Limb (tissue), 2 donors: ENCODE measurements around the gene TIPIN.
"Not testable (repeated sequence)": the region's sequence is repeated elsewhere in the genome, so short reads cannot be mapped to it uniquely, and the experiment has no call there.

Source experiments
- DNase-seq, 2 donors: peaks; one replicate each; pipeline ENCODE4 v3.0.0-alpha.2; 2016; ENCODE audit errors: extremely low spot score in 2 of 2

The TIPIN gene

DNA sequence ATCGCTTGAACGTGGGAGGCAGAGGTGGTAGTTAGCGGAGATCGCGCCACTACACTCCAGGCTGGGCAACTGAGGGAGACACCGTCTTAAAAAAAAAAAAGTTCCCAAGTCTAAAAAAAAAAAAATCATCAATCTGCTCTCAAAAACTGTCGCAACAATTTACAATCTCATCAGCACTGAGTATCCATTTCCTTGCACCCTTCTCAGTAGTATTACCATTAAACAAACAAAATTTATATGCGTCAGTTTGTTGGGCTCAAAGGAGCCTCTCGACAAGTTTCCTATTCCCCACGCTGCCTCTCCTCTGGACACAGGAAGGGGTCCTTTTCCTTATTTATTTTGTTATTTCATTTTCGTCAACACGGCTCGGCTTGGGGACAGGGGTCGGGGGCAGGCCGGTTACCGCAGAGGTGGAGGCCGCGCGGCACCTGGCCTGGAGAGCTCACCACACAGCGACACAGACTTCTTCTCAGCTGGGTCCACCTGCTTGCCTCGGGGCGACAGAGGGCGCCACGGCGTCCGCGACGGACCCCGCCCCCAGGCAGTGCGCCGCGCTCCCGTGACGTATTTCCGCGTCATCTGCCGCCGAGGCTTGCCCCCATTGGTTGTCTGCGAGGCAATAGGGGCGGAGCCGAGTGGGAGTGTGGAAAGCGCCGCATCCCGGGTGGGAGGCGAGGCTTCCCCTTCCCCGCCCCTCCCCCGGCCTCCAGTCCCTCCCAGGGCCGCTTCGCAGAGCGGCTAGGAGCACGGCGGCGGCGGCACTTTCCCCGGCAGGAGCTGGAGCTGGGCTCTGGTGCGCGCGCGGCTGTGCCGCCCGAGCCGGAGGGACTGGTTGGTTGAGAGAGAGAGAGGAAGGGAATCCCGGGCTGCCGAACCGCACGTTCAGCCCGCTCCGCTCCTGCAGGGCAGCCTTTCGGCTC, 30.0 kb upstream of the TIPIN start, which contains the start of gene MAP2K1:
Gene MAP2K1, plus strand, starts transcription at position 709 of the 920 bp plus-strand sequence. CDS start 436 bp downstream, outside the sequence.
- peak; percentile 99 for DNase-seq

- DNase-seq, result not testable (repeated sequence)
Observed at GRCh38 chr15:66381376-66381775, 24.9 kb upstream of the TIPIN start.

GRCh38 chr15:66378814-66379430, 22.4 kb upstream of the TIPIN start:
- no peak for DNase-seq

DNA sequence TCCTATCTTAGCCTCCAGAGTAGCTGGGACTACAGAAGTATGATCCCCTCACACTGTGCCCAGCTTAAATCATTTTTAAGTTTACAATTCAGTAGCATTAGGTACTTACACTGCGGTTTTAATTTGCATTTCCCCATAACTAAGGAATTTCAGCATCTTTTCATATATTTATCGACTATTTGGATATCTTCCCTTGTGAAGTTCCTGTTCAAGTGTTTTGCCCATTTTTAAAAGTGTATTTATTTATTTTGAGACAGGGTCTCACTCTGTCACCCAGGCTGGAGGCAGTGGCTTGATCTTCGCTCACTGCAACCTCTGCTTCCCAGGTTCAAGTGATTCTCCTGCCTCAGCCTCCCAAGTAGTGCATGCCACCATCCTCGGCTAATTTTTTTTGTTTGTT, 17.7 kb upstream of the TIPIN start:
- DNase-seq, result no peak

DNA sequence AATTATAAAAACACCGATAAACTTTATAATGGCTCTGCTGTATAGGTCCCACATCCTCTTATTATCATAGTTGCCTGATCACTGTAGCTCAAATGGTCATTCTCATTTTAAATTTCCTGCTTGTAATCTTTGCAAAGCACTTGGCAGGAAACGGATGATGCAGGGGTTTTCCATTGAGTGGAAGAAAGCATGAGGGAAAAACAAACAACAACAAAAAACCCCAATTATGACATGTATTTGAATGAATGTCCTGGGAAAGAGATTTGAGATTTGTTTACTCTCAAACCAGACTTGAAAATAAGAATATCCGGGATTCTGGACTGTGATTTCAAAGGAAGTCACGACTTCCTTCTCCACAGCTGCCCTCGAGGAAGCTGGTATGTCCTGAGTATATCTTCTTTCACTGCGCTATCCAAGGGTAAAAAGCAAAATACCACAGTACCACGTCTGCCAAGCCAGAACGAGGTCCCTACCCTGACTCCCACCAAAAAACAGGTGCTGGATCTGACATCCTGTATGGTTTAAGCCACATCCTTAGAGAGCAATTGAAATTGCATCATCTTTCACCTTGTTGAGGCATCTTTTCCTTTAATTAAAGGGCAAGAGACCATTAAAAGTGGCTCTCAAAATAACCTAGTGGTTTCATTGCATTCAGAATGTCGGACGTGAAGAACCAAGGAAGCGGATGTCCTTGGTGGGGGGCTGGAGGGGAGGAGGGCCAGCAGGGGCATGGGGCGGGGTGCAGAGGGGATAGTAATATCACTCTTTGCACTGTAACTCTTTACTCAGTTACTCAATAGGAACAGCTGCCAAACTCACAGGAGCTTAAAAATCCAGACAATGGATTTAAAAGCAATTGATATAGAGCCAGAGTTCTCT, 13.5 kb upstream of the TIPIN start:
- peak; percentile 28 to 38 for DNase-seq

GRCh38 chr15:66364944-66365528, 8.6 kb upstream of the TIPIN start:
- DNase-seq, result no peak

DNA sequence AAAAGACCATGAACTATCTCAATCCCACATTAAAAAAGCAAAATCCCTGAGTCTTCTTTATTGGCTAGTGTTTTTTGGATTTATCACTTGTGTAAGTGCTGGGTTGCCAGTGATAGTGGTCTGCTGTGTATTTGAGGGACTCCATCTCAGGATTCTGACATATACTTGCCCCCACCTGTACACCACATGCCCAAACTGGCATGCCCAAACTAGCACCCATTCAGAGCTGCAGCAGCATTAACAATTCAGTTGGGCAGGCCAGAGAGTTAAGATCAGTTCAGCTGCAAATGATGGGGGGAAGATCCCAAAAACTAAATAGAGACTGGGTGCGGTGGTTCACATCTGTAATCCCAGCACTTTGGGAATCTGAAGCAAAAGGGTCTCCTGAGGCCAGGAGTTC, 6.3 kb upstream of the TIPIN start:
- no peak for DNase-seq

- not testable (repeated sequence) for DNase-seq
Observed at GRCh38 chr15:66361745-66362460, 5.4 kb upstream of the TIPIN start.

DNA sequence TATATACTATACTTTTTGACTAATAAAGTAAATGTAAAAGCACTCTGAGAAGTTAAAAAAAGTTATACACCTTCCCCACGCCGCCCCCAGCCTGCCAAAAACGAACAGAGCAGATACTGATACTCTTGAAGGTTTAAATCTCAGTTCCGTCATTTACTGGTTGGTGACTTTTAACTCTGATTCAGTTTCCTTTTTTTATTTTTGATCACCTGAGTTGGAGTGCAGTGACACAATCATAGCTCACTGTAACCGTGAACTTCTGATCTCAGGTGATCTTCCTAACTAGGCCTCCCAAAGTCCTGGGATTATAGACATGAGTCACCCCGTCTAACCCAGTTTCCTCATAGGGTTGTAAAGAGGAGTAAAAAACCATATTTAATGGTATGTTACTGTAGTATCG, 3.3 kb upstream of the TIPIN start:
- no peak for DNase-seq

DNA sequence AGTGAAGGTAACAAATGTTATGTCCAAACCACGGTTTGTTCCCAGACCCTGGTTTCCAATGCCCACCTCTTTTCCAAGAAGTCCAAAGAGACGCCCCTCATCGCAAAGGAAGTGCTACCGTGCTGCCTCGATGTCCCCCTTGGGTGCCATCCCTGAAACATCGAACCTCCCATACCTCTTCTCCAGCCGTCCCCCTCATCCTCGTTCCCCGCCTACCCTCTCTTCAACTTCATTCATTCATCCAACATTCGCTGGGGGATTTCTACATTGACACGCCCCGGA, 467 bp downstream of the TIPIN start:
- no peak for DNase-seq

DNA sequence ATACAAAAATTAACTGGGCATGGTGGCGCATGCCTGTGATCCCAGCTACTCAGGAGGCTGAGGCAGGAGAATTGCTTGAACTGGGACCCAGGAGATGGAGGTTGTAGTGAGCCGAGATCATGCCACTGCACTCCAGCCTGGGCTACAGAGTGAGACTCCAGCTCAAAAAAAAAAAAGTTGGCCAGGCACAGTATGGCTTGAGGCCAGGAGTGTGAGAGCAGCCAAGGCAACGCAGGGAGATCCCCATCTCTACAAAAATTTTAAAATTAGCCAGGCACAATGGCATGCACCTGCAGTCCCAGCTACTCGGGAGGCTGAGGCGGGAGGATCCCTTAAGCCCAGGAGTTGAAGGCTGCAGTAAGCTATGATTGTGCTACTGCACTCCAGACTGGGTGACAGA, 8.0 kb downstream of the TIPIN start:
- DNase-seq, result not testable (repeated sequence)

- DNase-seq, result no peak
Observed at GRCh38 chr15:66328771-66329170, 27.7 kb downstream of the TIPIN start.

GRCh38 chr15:66327736-66328135, 28.7 kb downstream of the TIPIN start:
- no peak for DNase-seq

DNA sequence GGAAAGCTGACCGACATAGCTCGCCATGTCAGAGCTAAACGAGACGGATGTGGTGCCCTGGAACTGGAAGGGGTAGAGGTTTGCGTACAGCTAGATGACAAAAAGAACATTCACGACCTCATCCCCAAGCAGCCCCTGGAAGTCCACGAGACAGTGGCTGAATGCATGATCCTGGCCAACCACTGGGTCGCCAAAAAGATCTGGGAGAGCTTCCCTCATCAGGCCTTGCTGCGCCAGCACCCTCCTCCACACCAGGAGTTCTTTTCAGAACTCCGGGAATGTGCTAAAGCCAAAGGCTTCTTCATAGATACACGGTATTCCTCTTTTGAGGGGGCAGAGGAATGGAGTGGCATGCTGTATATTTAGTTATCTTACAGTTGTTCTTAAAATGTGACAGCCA, 30.4 kb downstream of the TIPIN start:
- no peak for DNase-seq

- no peak for DNase-seq
Observed at GRCh38 chr15:66323312-66323928, 33.1 kb downstream of the TIPIN start.

GRCh38 chr15:66312144-66312543, 44.3 kb downstream of the TIPIN start:
- DNase-seq, result no peak

DNA sequence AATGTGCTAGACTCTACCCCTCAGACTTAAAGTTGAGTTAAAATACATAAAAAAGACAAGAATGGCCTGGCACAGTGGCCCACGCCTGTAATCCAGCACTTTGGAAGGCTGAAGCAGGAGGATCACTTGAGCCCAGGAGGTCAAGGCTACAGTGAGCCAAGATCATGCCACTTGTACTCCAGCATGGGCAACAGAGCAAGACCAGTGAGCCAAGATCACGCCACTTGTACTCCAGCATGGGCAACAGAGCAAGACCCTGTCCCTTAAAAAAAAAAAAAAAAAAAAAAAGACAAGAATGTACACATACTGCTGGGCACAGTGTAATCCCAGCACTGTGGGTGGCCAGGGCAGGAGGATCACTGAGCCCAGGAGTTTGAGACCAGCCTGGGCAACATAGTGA, 45.7 kb downstream of the TIPIN start:
- no peak for DNase-seq

- DNase-seq, result no peak
Observed at GRCh38 chr15:66309828-66310227, 46.7 kb downstream of the TIPIN start.

DNA sequence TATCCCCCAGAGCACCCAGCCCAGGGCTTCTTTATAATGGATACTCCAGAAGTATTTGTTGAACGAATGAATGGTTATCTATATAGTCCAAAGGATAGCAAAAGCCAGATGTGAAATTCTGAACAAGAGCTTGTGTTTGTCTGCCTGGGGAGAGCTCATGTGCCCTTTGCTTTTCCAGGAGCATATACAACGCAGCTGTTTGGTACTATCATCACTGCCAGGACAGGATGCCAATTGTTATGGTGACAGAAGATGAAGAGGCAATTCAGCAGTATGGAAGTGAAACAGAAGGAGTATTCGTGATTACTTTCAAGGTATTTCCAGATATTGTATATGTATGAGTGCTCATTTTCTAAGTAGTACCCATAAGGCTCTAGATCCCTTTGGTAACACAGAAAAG, 48.0 kb downstream of the TIPIN start:
- no peak for DNase-seq

DNA sequence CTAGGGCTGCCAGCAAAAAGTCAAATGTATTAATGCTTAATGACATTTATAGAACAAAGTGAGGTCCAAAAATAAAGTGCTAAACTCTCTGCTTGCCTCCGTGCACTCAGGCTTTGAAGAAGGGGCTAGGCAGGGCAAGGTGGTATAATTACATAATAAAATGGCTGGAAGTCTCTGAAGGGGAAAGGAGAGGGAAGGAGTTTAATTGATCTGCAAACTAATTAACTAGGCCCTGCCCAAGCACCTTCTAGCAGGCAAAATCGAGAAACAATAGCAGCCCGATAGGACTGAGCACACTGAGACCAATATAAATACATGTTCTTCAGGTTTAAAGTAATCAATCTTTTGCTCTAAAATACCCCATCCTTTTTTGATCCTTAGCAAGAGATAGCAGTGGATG, 50.1 kb downstream of the TIPIN start:
- no peak for DNase-seq

DNA sequence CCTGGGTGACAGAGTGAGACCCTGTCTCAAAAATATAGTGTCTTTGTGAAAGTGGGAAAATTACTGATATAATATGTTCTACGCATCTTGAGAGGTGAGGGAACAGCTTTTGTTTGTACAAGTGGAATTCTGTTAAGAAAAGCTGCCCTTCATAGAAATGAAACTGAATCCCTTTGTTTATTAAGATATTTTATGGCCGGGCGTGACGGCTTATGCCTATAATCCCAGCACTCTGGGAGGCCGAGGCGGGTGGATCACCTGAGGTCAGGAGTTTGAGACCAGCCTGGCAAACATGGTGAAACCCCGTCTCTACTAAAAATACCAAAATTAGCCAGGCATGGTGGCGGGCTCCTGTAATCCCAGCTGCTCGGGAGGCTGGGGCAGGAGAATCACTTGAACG, 52.1 kb downstream of the TIPIN start:
- DNase-seq, result not testable (repeated sequence)
